H9 (cell line): ENCODE data around the gene LIPT1. TPM values are rescaled to one million over a fixed set of nuclear protein-coding genes. Genes with fewer than 3 reads are reported as not detected.

Experiments
- DNase-seq: peaks from one replicate; pipeline ENCODE4 v3.0.0-alpha.2; 2017
- H2AFZ ChIP-seq: one replicate; pipeline ENCODE4 v1.6.1; 2013; ENCODE audit warnings: mild to moderate bottlenecking, low read length, control low read depth, moderate library complexity
- H2AK5ac ChIP-seq: 2 replicates; pipeline ENCODE4 v1.6.1; 2013; ENCODE audit warnings: low read length, control low read depth, mixed read lengths; ENCODE audit not compliant: insufficient read length
- H2BK120ac ChIP-seq: one replicate; pipeline ENCODE4 v1.6.1; 2013; ENCODE audit warnings: low read depth, mild to moderate bottlenecking, low read length, control low read depth, inconsistent platforms; ENCODE audit not compliant: poor library complexity, severe bottlenecking
- H2BK12ac ChIP-seq: 2 replicates; pipeline ENCODE4 v1.6.1; 2013; ENCODE audit warnings: low read length, control low read depth, mixed read lengths, low read depth; ENCODE audit not compliant: insufficient read length
- H2BK15ac ChIP-seq: 2 replicates; pipeline ENCODE4 v1.6.1; 2013; ENCODE audit warnings: low read depth, low read length, control low read depth
- H2BK20ac ChIP-seq: one replicate; pipeline ENCODE4 v1.6.1; 2013; ENCODE audit warnings: low read depth, mild to moderate bottlenecking, low read length, control low read depth, inconsistent platforms; ENCODE audit not compliant: poor library complexity, severe bottlenecking
- H2BK5ac ChIP-seq: 2 replicates; pipeline ENCODE4 v1.6.1; 2013; ENCODE audit warnings: low read length, control low read depth, mixed read lengths; ENCODE audit not compliant: insufficient read length
- H3K14ac ChIP-seq: 2 replicates; pipeline ENCODE4 v1.6.1; 2013; ENCODE audit warnings: low read length, control low read depth; ENCODE audit not compliant: insufficient read depth
- H3K18ac ChIP-seq: 2 replicates; pipeline ENCODE4 v1.6.1; 2013; ENCODE audit warnings: low read depth, mild to moderate bottlenecking, mixed read lengths, low read length, control low read depth; ENCODE audit not compliant: insufficient read length
- H3K23ac ChIP-seq: 2 replicates; pipeline ENCODE4 v1.6.1; 2013; ENCODE audit warnings: low read length, control low read depth, mixed read lengths, low read depth; ENCODE audit not compliant: insufficient read length
- H3K23me2 ChIP-seq: 2 replicates; pipeline ENCODE4 v1.6.1; 2013; ENCODE audit warnings: low read depth, mild to moderate bottlenecking, mixed read lengths, low read length, control low read depth; ENCODE audit not compliant: insufficient read length, poor library complexity, severe bottlenecking
- H3K27ac ChIP-seq: 2 replicates; pipeline ENCODE4 v1.5.1; 2013; ENCODE audit warnings: low read length, control low read depth, mixed read lengths, low read depth; ENCODE audit not compliant: insufficient read length
- H3K27me3 ChIP-seq: 2 replicates; pipeline ENCODE4 v1.6.1; 2013; ENCODE audit warnings: low read length, control low read depth, inconsistent platforms; ENCODE audit not compliant: insufficient read depth
- H3K4ac ChIP-seq: 2 replicates; pipeline ENCODE4 v1.6.1; 2013; ENCODE audit warnings: low read depth, mild to moderate bottlenecking, control low read depth, inconsistent platforms, low read length, moderate library complexity
- H3K4me1 ChIP-seq: 2 replicates; pipeline ENCODE4 v1.6.1; 2013; ENCODE audit warnings: low read length, control low read depth, inconsistent platforms; ENCODE audit not compliant: insufficient read depth
- H3K4me2 ChIP-seq: 2 replicates; pipeline ENCODE4 v1.6.1; 2013; ENCODE audit warnings: low read length, control low read depth, mixed read lengths; ENCODE audit not compliant: insufficient read length, insufficient read depth
- H3K56ac ChIP-seq: 2 replicates; pipeline ENCODE4 v1.6.1; 2013; ENCODE audit warnings: low read depth, mild to moderate bottlenecking, mixed read lengths, low read length, control low read depth; ENCODE audit not compliant: insufficient read length
- H3K79me1 ChIP-seq: 2 replicates; pipeline ENCODE4 v1.6.1; 2013; ENCODE audit warnings: low read depth, mild to moderate bottlenecking, moderate library complexity, low read length, control low read depth, inconsistent platforms; ENCODE audit not compliant: insufficient read depth, poor library complexity, severe bottlenecking
- H3K79me2 ChIP-seq: 2 replicates; pipeline ENCODE4 v1.6.1; 2013; ENCODE audit warnings: low read length, control low read depth, inconsistent platforms; ENCODE audit not compliant: insufficient read depth
- H3K9ac ChIP-seq: 2 replicates; pipeline ENCODE4 v1.6.1; 2013; ENCODE audit warnings: low read length, control low read depth, mixed read lengths; ENCODE audit not compliant: insufficient read length; ENCODE audit errors: extremely low read depth
- H3K9me3 ChIP-seq: one replicate; pipeline ENCODE4 v1.6.1; 2013; ENCODE audit warnings: low read depth, low read length, inconsistent platforms; ENCODE audit not compliant: control insufficient read depth
- H3T11ph ChIP-seq: one replicate; pipeline ENCODE4 v1.6.1; 2013; ENCODE audit warnings: mild to moderate bottlenecking, low read length, control low read depth, inconsistent platforms
- H4K20me1 ChIP-seq: one replicate; pipeline ENCODE4 v1.6.1; 2013; ENCODE audit not compliant: control insufficient read depth, insufficient read length, insufficient read depth
- H4K5ac ChIP-seq: 2 replicates; pipeline ENCODE4 v1.6.1; 2013; ENCODE audit warnings: low read depth, mild to moderate bottlenecking, mixed read lengths, low read length, control low read depth; ENCODE audit not compliant: insufficient read length
- H4K8ac ChIP-seq: replicated peaks from 2 replicates; pipeline ENCODE4 v1.6.1; 2013; ENCODE audit warnings: low read length, control low read depth, mixed read lengths, low read depth; ENCODE audit not compliant: insufficient read length
- H4K91ac ChIP-seq: 2 replicates; pipeline ENCODE4 v1.6.1; 2013; ENCODE audit warnings: low read depth, mild to moderate bottlenecking, moderate library complexity, mixed read lengths, low read length, control low read depth; ENCODE audit not compliant: insufficient read length
- H3K27ac Mint-ChIP-seq, 3 experiments: 2 replicates in 2 of 3; 3 replicates in 1 of 3; pipeline ENCODE4 v1.8.0; 2020 to 2021; ENCODE audit warnings: mixed read lengths in 3 of 3, mild to moderate bottlenecking in 1 of 3, moderate library complexity in 1 of 3
- H3K27me3 Mint-ChIP-seq: 2 replicates; pipeline ENCODE4 v1.8.0; 2021; ENCODE audit warnings: low read depth, mild to moderate bottlenecking, moderate library complexity, mixed read lengths
- H3K36me3 Mint-ChIP-seq, 3 experiments: 2 replicates in 2 of 3; 3 replicates in 1 of 3; pipeline ENCODE4 v1.8.0; 2020 to 2021; ENCODE audit warnings: low read depth in 3 of 3, mixed read lengths in 3 of 3; ENCODE audit not compliant: insufficient read depth in 1 of 3
- H3K4me1 Mint-ChIP-seq, 2 experiments: 2 replicates each; pipeline ENCODE4 v1.8.0; 2020; ENCODE audit warnings: mixed read lengths in 2 of 2
- H3K4me3 Mint-ChIP-seq, 2 experiments: 2 replicates in 1 of 2; 3 replicates in 1 of 2; pipeline ENCODE4 v1.8.0; 2020 to 2021; ENCODE audit warnings: mild to moderate bottlenecking in 2 of 2, mixed read lengths in 2 of 2, moderate library complexity in 1 of 2
- H3K9me3 Mint-ChIP-seq, 2 experiments: 2 replicates in 1 of 2; 3 replicates in 1 of 2; pipeline ENCODE4 v1.8.0; 2020; ENCODE audit warnings: mild to moderate bottlenecking in 2 of 2, mixed read lengths in 2 of 2, moderate library complexity in 1 of 2
- CTCF ChIP-seq: fragments of 200-600 bp; sonication (generic); conservative IDR thresholded peaks from 3 replicates; pipeline ENCODE4 v1.8.0; 2021; ENCODE audit warnings: antibody characterized with exemption, mild to moderate bottlenecking
- WGBS: extraction: QIAGEN DNeasy Blood & Tissue Kit; methylation state at CpG from one replicate; pipeline ENCODE4 v1.1.7; 2013; ENCODE audit warnings: missing lambda C conversion rate, low lambda C conversion rate, mixed read lengths; ENCODE audit not compliant: insufficient read length; ENCODE audit errors: extremely low coverage; 5-methylcytosine and 5-hydroxymethylcytosine counted together
- total RNA-seq: library from RNA; stranded (reverse); gene quantifications from 2 replicates; pipeline ENCODE4 v1.2.1, GENCODE V29; 2021

The LIPT1 gene
- total RNA-seq, 1 experiment from 2014 or later, result 6.4 TPM

DNA sequence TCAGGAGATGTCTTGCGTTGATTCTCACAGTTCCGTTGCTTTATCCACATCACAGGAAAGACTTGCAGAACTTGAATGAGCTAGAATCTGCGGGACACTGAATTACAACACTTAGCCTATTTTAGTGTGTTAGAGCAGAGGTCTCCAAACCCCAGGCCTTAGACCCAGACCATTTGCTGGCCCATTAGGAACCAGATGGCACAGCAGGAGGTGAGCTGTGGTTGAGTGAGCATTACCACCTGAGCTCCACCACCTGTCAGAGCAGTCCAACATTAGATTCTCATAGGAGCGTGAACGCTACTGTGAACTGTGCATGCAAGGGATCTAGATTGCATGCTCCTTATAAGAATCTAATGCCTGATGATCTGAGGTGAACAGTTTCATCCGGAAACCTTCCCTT lies 30.0 kb downstream of the LIPT1 start:
- H3K18ac ChIP-seq, result no peak overlapping the region
- H3T11ph ChIP-seq, result no peak overlapping the region
- H3K79me1 ChIP-seq, result peaks cover 3% of the 10 kb centered on the region
- H3K14ac ChIP-seq, result no peak overlapping the region
- no peak overlapping the region for H3K23ac ChIP-seq
- no peak overlapping the region for H2BK5ac ChIP-seq
- H2BK120ac ChIP-seq, result no peak overlapping the region
- no peak overlapping the region for H3K9ac ChIP-seq
- no peak overlapping the region for H3K27ac ChIP-seq
- no peaks in the 10 kb centered on the region for H3K4me1 ChIP-seq
- H4K20me1 ChIP-seq, result no peaks in the 10 kb centered on the region
- peaks cover 15 to 18% of the 10 kb centered on the region in 2 experiments for H3K4me1 Mint-ChIP-seq
- no peak for DNase-seq
- H3K56ac ChIP-seq, result no peak overlapping the region
- H2AFZ ChIP-seq, result no peak overlapping the region
- no peak overlapping the region for H3K27ac Mint-ChIP-seq
- peaks cover 18% of the 10 kb centered on the region; the same call in 1 of the 2 replicates for H3K79me2 ChIP-seq
- no peak overlapping the region for H4K5ac ChIP-seq
- H2BK15ac ChIP-seq, result no peak overlapping the region
- peaks cover 15 to 32% (median 18%) of the 10 kb centered on the region in 3 experiments for H3K36me3 Mint-ChIP-seq
- no peak overlapping the region for H2BK12ac ChIP-seq
- no peak overlapping the region for H2AK5ac ChIP-seq
- H3K27me3 ChIP-seq, result no peaks in the 10 kb centered on the region
- no peak for TF ChIP-seq CTCF
- no CpG with 5 or more reads among the region's 6 CpGs for WGBS
- no peak overlapping the region for H3K4ac ChIP-seq
- H4K91ac ChIP-seq, result no peak overlapping the region
- H3K4me2 ChIP-seq, result no peak overlapping the region
- no peak overlapping the region for H3K4me3 Mint-ChIP-seq
- H2BK20ac ChIP-seq, result no peak overlapping the region
- no peak overlapping the region for H4K8ac ChIP-seq
- peaks cover 3% of the 10 kb centered on the region for H3K23me2 ChIP-seq
- H3K9me3 ChIP-seq, result no peaks in the 10 kb centered on the region
- H3K9me3 Mint-ChIP-seq, result no peaks in the 10 kb centered on the region
- no peaks in the 10 kb centered on the region for H3K27me3 Mint-ChIP-seq
